H1 (cell line): ENCODE results near the gene SRGAP3. TPM values are rescaled to one million over a fixed set of nuclear protein-coding genes. Genes with fewer than 3 reads are reported as not detected.
A peak's percentile ranks its signal among the peaks of the same experiment; 100 is the strongest.

Experiments used
- CTCF ChIA-PET: fragments of 300-600 bp; sonication (Branson Sonifier 250); formaldehyde crosslinking; loops from one replicate; lab custom pipeline; 2021; ENCODE audit not compliant: partially characterized antibody; lab: Charles Lee
- POLR2A ChIA-PET: fragments of 300-600 bp; sonication (Branson Sonifier 250); formaldehyde crosslinking; loops from one replicate; lab custom pipeline; 2021; ENCODE audit warnings: inconsistent platforms; ENCODE audit not compliant: partially characterized antibody; lab: Charles Lee
- DNase-seq, 2 experiments: peaks; one replicate each; pipeline versions ENCODE4 v3.0.0 to v3.0.0-alpha.2; 2010 to 2022; ENCODE audit warnings: low spot score in 2 of 2, low read depth in 1 of 2, mixed read lengths in 1 of 2
- FAIRE-seq: peaks from 2 replicates; lab custom pipeline; 2011; peaks lifted over from hg19 to GRCh38; lab: Jason Lieb, UNC
- H2AFZ ChIP-seq: 2 replicates; pipeline ENCODE4 v1.8.1; 2012; ENCODE audit warnings: low read length, inconsistent platforms
- H2AK5ac ChIP-seq: 2 replicates; pipeline ENCODE4 v1.6.1; 2013; ENCODE audit warnings: low read depth, low read length
- H2BK120ac ChIP-seq: replicated peaks from 2 replicates; pipeline ENCODE3; 2013; ENCODE audit warnings: low read depth, low read length, inconsistent platforms
- H2BK12ac ChIP-seq: 2 replicates; pipeline ENCODE4 v1.6.1; 2013; ENCODE audit warnings: low read depth, low read length
- H2BK15ac ChIP-seq: 2 replicates; pipeline ENCODE4 v1.6.1; 2013; ENCODE audit warnings: low read length
- H2BK20ac ChIP-seq: 2 replicates; pipeline ENCODE4 v1.6.1; 2013; ENCODE audit warnings: low read length
- H2BK5ac ChIP-seq: 2 replicates; pipeline ENCODE4 v1.6.1; 2013; ENCODE audit warnings: low read depth, low read length
- H3K14ac ChIP-seq: 2 replicates; pipeline ENCODE4 v1.6.1; 2013; ENCODE audit warnings: inconsistent platforms; ENCODE audit not compliant: insufficient read length
- H3K18ac ChIP-seq: 2 replicates; pipeline ENCODE4 v1.6.1; 2013; ENCODE audit warnings: low read length; ENCODE audit errors: extremely low read depth
- H3K23ac ChIP-seq: 2 replicates; pipeline ENCODE4 v1.6.1; 2013; ENCODE audit warnings: inconsistent platforms; ENCODE audit not compliant: insufficient read length
- H3K23me2 ChIP-seq: 2 replicates; pipeline ENCODE4 v1.6.1; 2013; ENCODE audit warnings: low read depth, low read length
- H3K27ac ChIP-seq: 2 replicates; pipeline ENCODE4 v1.6.1; 2011; ENCODE audit warnings: low read depth, low read length, inconsistent platforms
- H3K27me3 ChIP-seq, 4 experiments: replicated peaks in 1 of 4; 1 replicate in 1 of 4; 2 replicates in 3 of 4; pipeline versions ENCODE4 v1.6.1 to v1.8.1; 2011 to 2013; ENCODE audit warnings: low read length in 3 of 4, mild to moderate bottlenecking in 3 of 4, inconsistent platforms in 2 of 4, mixed read lengths in 2 of 4, moderate library complexity in 1 of 4; ENCODE audit not compliant: control insufficient read depth in 3 of 4, insufficient read depth in 3 of 4; ENCODE audit errors: extremely low read depth in 1 of 4
- H3K36me3 ChIP-seq, 4 experiments: 2 replicates each; pipeline versions ENCODE4 v1.6.1 to v1.8.1; 2011 to 2013; ENCODE audit warnings: mild to moderate bottlenecking in 4 of 4, low read length in 3 of 4, moderate library complexity in 2 of 4, control low read depth in 1 of 4, inconsistent platforms in 1 of 4; ENCODE audit not compliant: insufficient read depth in 4 of 4, control insufficient read depth in 2 of 4
- H3K4ac ChIP-seq: replicated peaks from 2 replicates; pipeline ENCODE3; 2013; ENCODE audit warnings: low read length, low read depth, mixed read lengths, inconsistent platforms; ENCODE audit not compliant: insufficient read length
- H3K4me1 ChIP-seq, 4 experiments: replicated peaks in 1 of 4; 1 replicate in 1 of 4; 2 replicates in 3 of 4; pipeline versions ENCODE4 v1.6.1 to v1.8.1; 2011 to 2013; ENCODE audit warnings: low read length in 3 of 4, inconsistent platforms in 2 of 4, mixed read lengths in 1 of 4; ENCODE audit not compliant: insufficient read depth in 4 of 4, control insufficient read depth in 3 of 4
- H3K4me2 ChIP-seq, 2 experiments: 2 replicates each; pipeline versions ENCODE4 v1.6.1 to v1.8.1; 2011 to 2013; ENCODE audit warnings: low read depth in 2 of 2, low read length in 2 of 2, control low read depth in 1 of 2, inconsistent platforms in 1 of 2, mild to moderate bottlenecking in 1 of 2; ENCODE audit not compliant: insufficient read depth in 1 of 2
- H3K4me3 ChIP-seq, 4 experiments: fragments of 200-600, 300-600 bp in 1 of 4; sonication (generic), shearing (Covaris generic), sonication (Bioruptor Twin) in 1 of 4; 2 replicates each; pipeline versions ENCODE4 v1.5.1 to v1.8.1; 2011 to 2016; ENCODE audit warnings: low read length in 4 of 4, low read depth in 3 of 4, control low read depth in 2 of 4, inconsistent platforms in 2 of 4, mild to moderate bottlenecking in 2 of 4, mixed read lengths in 1 of 4, moderate library complexity in 1 of 4; ENCODE audit not compliant: insufficient read depth in 2 of 4; ENCODE audit errors: extremely low read depth in 1 of 4
- H3K56ac ChIP-seq: replicated peaks from 2 replicates; pipeline ENCODE3; 2013; ENCODE audit warnings: low read depth, mild to moderate bottlenecking, mixed read lengths, low read length, inconsistent platforms; ENCODE audit not compliant: insufficient read length
- H3K79me1 ChIP-seq: 2 replicates; pipeline ENCODE4 v1.6.1; 2013; ENCODE audit warnings: low read depth, low read length, control low read depth
- H3K79me2 ChIP-seq, 2 experiments: 2 replicates each; pipeline versions ENCODE4 v1.6.1 to v1.8.1; 2012 to 2013; ENCODE audit warnings: low read length in 2 of 2, mild to moderate bottlenecking in 2 of 2, inconsistent platforms in 1 of 2; ENCODE audit not compliant: insufficient read depth in 2 of 2, control insufficient read depth in 1 of 2
- H3K9ac ChIP-seq, 4 experiments: replicated peaks in 1 of 4; 1 replicate in 1 of 4; 2 replicates in 3 of 4; pipeline versions ENCODE4 v1.6.1 to v1.8.1; 2011 to 2013; ENCODE audit warnings: low read depth in 3 of 4, low read length in 3 of 4, control low read depth in 2 of 4, mild to moderate bottlenecking in 2 of 4, moderate library complexity in 2 of 4, inconsistent platforms in 1 of 4; ENCODE audit errors: extremely low read depth in 1 of 4
- H3K9me3 ChIP-seq, 2 experiments: 2 replicates each; pipeline versions ENCODE4 v1.6.1 to v1.8.1; 2012 to 2013; ENCODE audit warnings: mild to moderate bottlenecking in 2 of 2, moderate library complexity in 2 of 2, control low read depth in 1 of 2, inconsistent platforms in 1 of 2, low read depth in 1 of 2, low read length in 1 of 2, mixed read lengths in 1 of 2; ENCODE audit not compliant: insufficient read depth in 2 of 2
- H4K20me1 ChIP-seq, 2 experiments: replicated peaks in 1 of 2; 2 replicates each; pipeline versions ENCODE3 to v1.8.1; 2011 to 2013; ENCODE audit warnings: inconsistent platforms in 2 of 2, low read length in 2 of 2, mild to moderate bottlenecking in 1 of 2; ENCODE audit not compliant: insufficient read depth in 2 of 2, control insufficient read depth in 1 of 2
- H4K5ac ChIP-seq: 2 replicates; pipeline ENCODE4 v1.6.1; 2013; ENCODE audit warnings: low read length, low read depth, mixed read lengths, inconsistent platforms; ENCODE audit not compliant: insufficient read length
- H4K8ac ChIP-seq: 2 replicates; pipeline ENCODE4 v1.8.0; 2013; ENCODE audit warnings: mild to moderate bottlenecking, moderate library complexity, low read length, inconsistent platforms; ENCODE audit not compliant: insufficient read depth; ENCODE audit errors: extremely low read depth
- H4K91ac ChIP-seq: replicated peaks from 2 replicates; pipeline ENCODE3; 2013; ENCODE audit warnings: low read length, mixed read lengths, inconsistent platforms; ENCODE audit not compliant: insufficient read length
- CEBPB ChIP-seq: IDR thresholded peaks from 2 replicates; pipeline ENCODE4 v1.6.1; 2012; ENCODE audit warnings: low read depth, low read length
- CHD2 ChIP-seq: IDR thresholded peaks from 2 replicates; pipeline ENCODE4 v1.6.1; 2012; ENCODE audit warnings: low read length, improper control_type of control experiment
- KDM1A ChIP-seq: fragments of 200-600, 300-600 bp; sonication (generic); IDR thresholded peaks from 2 replicates; pipeline ENCODE4 v1.7.1; 2016; ENCODE audit warnings: mild to moderate bottlenecking, low read length, borderline replicate concordance
- PHF8 ChIP-seq: fragments of 200-600 bp; sonication (generic); conservative IDR thresholded peaks from 2 replicates; pipeline ENCODE4 v1.7.1; 2012; ENCODE audit warnings: low read depth, mild to moderate bottlenecking, inconsistent platforms, low read length, moderate library complexity
- SAP30 ChIP-seq: fragments of 300-600 bp; sonication (generic); IDR thresholded peaks from 2 replicates; pipeline ENCODE4 v1.7.1; 2012; ENCODE audit warnings: low read length, moderate library complexity, mild to moderate bottlenecking, inconsistent platforms; ENCODE audit not compliant: insufficient read depth, insufficient replicate concordance
- SIRT6 ChIP-seq: IDR thresholded peaks from one replicate; pipeline ENCODE4 v1.7.1; 2012; ENCODE audit warnings: low read length, inconsistent platforms
- TAF1 ChIP-seq: IDR thresholded peaks from 2 replicates; pipeline ENCODE4 v1.6.1; 2011; ENCODE audit warnings: mild to moderate bottlenecking, low read depth, low read length
- ZNF274 ChIP-seq: IDR thresholded peaks from 2 replicates; pipeline ENCODE4 v1.7.0; 2012; ENCODE audit warnings: low read length, borderline replicate concordance; ENCODE audit errors: extremely low read depth
- WGBS, 2 experiments: shearing (Covaris generic) in 1 of 2; methylation state at CpG; one replicate each; pipeline versions ENCODE4 v1.1.6 to v1.1.7; 2013 to 2015; ENCODE audit warnings: low lambda C conversion rate in 2 of 2, mixed read lengths in 2 of 2, inconsistent platforms in 1 of 2, low coverage in 1 of 2, missing lambda C conversion rate in 1 of 2; ENCODE audit not compliant: insufficient replicate concordance in 2 of 2, insufficient coverage in 1 of 2, insufficient read length in 1 of 2; ENCODE audit errors: extremely low coverage in 1 of 2, missing lambda C conversion rate in 1 of 2; 5-methylcytosine and 5-hydroxymethylcytosine counted together
- polyA plus RNA-seq, 7 experiments: library from polyadenylated mRNA; depleted of rRNA in 3 of 7; stranded (reverse) in 5 of 7; unstranded in 2 of 7; fragments of >200 nt in 5 of 7; fragments of 200-250 nt in 2 of 7; gene quantifications; 1 replicate in 5 of 7; 2 replicates in 1 of 7; 4 replicates in 1 of 7; pipeline versions ENCODE4 v1.2.1 to v1.2.3, GENCODE V29; 2011 to 2013; ENCODE audit warnings: missing spikeins in 2 of 7, mixed read lengths in 2 of 7
- total RNA-seq: library from RNA; stranded (reverse); fragmentation: NEBNext Ultra II Directional; extraction: Animal tissue kit (Norgen Biotek cat#: 25700); gene quantifications from 2 replicates; pipeline ENCODE4 v1.2.1, GENCODE V29; 2021
- TF ChIP-seq, protein P1 (sequence below), 3 experiments: IDR thresholded peaks; 1 replicate in 2 of 3; 2 replicates in 1 of 3; pipeline versions ENCODE4 v1.5.1 to v1.6.1; 2011; ENCODE audit warnings: low read length in 3 of 3, mild to moderate bottlenecking in 3 of 3, inconsistent platforms in 2 of 3, low read depth in 1 of 3, moderate library complexity in 1 of 3; ENCODE audit not compliant: insufficient read depth in 1 of 3; ENCODE audit errors: control extremely low read depth in 1 of 3

Gene SRGAP3
- total and polyA plus RNA-seq, 2 of the 8 experiments (the other 6 are each of a cell fraction or from before 2014, with no cell fraction given), result 5.8 to 11.4 TPM

DNA sequence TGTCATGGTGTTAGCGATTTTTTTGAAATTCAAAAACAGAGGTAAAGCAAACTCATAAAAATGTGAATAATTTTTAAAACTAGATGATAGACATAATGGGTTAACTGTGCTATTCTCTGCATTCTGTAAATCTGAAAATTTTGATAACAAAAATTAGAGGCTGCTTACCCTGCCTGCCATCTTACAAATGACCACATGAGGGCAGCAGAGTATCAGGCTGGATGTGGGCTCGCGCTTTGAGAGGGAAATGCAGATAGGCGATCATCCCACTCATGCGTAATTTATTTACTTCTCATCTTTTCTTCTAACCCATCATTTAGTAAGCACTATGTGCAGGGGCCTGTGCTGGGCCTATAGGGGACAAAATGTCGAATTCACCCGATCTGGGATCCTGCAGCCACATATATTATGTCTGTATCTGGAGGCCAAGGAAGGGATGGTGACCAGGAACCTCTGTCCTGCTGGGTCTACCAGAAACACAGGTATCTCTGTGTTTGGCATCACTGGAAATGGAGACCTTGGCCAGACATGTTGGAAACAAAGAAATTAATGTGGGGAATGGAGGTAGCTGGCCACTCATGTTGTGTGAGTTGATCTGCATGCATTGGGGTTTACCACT lies 278.4 kb downstream of the SRGAP3 start:
- Histone ChIP-seq H3K14ac (no peak overlapping the region), H3K4me1 (peaks cover 0 to 6% (median 3%) of the 10 kb centered on the region in 4 experiments; a peak in 4 of 7 replicates), H3K27me3 (peaks cover 0 to 2% (median 0%) of the 10 kb centered on the region in 4 experiments; a peak in 1 of 7 replicates), H3K79me2 (no peaks in the 10 kb centered on the region), H3K23ac (no peak overlapping the region), H2BK15ac (no peak overlapping the region), H3K4ac (no peak overlapping the region), H4K91ac (no peak overlapping the region), H3K4me3 (no peak overlapping the region), H2BK5ac (no peak overlapping the region), H4K8ac (no peak overlapping the region), H2BK12ac (no peak overlapping the region), H4K20me1 (no peaks in the 10 kb centered on the region), H4K5ac (no peak overlapping the region), H3K9me3 (no peaks in the 10 kb centered on the region), H3K4me2 (no peak overlapping the region), H2BK120ac (no peak overlapping the region), H3K18ac (no peak overlapping the region), H3K9ac (no peak overlapping the region), H2AFZ (peak overlapping the region; percentile 48), H2AK5ac (no peak overlapping the region), H3K79me1 (no peaks in the 10 kb centered on the region; the same call in 1 of the 2 replicates), H3K36me3 (no peaks in the 10 kb centered on the region), H3K23me2 (no peaks in the 10 kb centered on the region; the same call in 1 of the 2 replicates), H3K56ac (no peak overlapping the region), H2BK20ac (no peak overlapping the region), H3K27ac (no peak overlapping the region)
- ChIA-PET CTCF (interaction anchor here (0.7 to 13.2 kb wide), 43 partner anchors 9 to 741 kb away, joined by 3 to 176 read pairs (median 4); partner anchors contain the start of genes SRGAP3 and THUMPD3), POLR2A (interaction anchor here (1.1 to 1.6 kb wide), 2 partner anchors 334 to 425 kb away, joined by 3 to 4 read pairs; no protein-coding TSS in a partner anchor)
- DNase-seq (peak in 1 of 2 experiments; percentile 83), FAIRE-seq (peak; percentile 74)
- WGBS, 2 experiments, result 12% methylated on average over 7 of the region's 7 CpGs; no CpG with 5 or more reads in 1 of the 2 experiments
- no peak for TF ChIP-seq SIRT6
- no peak for TF ChIP-seq SAP30
- TF ChIP-seq TAF1, result no peak
- TF ChIP-seq, protein P1, sequence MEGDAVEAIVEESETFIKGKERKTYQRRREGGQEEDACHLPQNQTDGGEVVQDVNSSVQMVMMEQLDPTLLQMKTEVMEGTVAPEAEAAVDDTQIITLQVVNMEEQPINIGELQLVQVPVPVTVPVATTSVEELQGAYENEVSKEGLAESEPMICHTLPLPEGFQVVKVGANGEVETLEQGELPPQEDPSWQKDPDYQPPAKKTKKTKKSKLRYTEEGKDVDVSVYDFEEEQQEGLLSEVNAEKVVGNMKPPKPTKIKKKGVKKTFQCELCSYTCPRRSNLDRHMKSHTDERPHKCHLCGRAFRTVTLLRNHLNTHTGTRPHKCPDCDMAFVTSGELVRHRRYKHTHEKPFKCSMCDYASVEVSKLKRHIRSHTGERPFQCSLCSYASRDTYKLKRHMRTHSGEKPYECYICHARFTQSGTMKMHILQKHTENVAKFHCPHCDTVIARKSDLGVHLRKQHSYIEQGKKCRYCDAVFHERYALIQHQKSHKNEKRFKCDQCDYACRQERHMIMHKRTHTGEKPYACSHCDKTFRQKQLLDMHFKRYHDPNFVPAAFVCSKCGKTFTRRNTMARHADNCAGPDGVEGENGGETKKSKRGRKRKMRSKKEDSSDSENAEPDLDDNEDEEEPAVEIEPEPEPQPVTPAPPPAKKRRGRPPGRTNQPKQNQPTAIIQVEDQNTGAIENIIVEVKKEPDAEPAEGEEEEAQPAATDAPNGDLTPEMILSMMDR (IDR thresholded peaks at IDR 0.05; ENCODE audit: control extremely low read depth in 1 of 3, insufficient read depth in 1 of 3, low read depth in 1 of 3, low read length in 3 of 3), result peak; percentile 72 to 87 (median 83)
- no peak for TF ChIP-seq PHF8
- no peak for TF ChIP-seq CHD2
- TF ChIP-seq ZNF274, result no peak
- TF ChIP-seq KDM1A, result no peak
- TF ChIP-seq CEBPB, result no peak
